HEK293 (cell line): ENCODE measurements around the gene MRPL18.

ENCODE experiments used
- BCL11A ChIP-seq: fragments of 450-650 bp; formaldehyde crosslinking; IDR thresholded peaks from 2 replicates; pipeline ENCODE4 v1.5.1; 2016; ENCODE audit warnings: low read depth, missing biosample characterization, missing genetic modification characterization
- GLIS1 ChIP-seq: fragments of 450-650 bp; formaldehyde crosslinking; IDR thresholded peaks from 2 replicates; pipeline ENCODE4 v1.5.1; 2016; ENCODE audit warnings: missing biosample characterization, missing genetic modification characterization
- KLF10 ChIP-seq: fragments of 450-650 bp; IDR thresholded peaks from 2 replicates; pipeline ENCODE4 v1.5.1; 2018; ENCODE audit warnings: missing biosample characterization, mild to moderate bottlenecking, missing genetic modification characterization
- MZF1 ChIP-seq: fragments of 450-650 bp; formaldehyde crosslinking; IDR thresholded peaks from 2 replicates; pipeline ENCODE4 v1.5.1; 2017; ENCODE audit warnings: missing biosample characterization, missing genetic modification characterization, borderline replicate concordance
- REPIN1 ChIP-seq: fragments of 450-650 bp; formaldehyde crosslinking; IDR thresholded peaks from 2 replicates; pipeline ENCODE4 v1.5.1; 2017; ENCODE audit warnings: missing biosample characterization, missing genetic modification characterization, low read depth
- SCRT1 ChIP-seq: fragments of 450-650 bp; formaldehyde crosslinking; IDR thresholded peaks from 2 replicates; pipeline ENCODE4 v1.5.1; 2016; ENCODE audit warnings: missing biosample characterization, missing genetic modification characterization, borderline replicate concordance
- SP7 ChIP-seq: fragments of 450-650 bp; formaldehyde crosslinking; IDR thresholded peaks from 2 replicates; pipeline ENCODE4 v1.5.1; 2016; ENCODE audit warnings: missing biosample characterization, missing genetic modification characterization
- YY2 ChIP-seq: fragments of 450-650 bp; formaldehyde crosslinking; IDR thresholded peaks from 2 replicates; pipeline ENCODE4 v1.5.1; 2016; ENCODE audit warnings: missing biosample characterization, missing genetic modification characterization
- ZBTB48 ChIP-seq: fragments of 450-650 bp; formaldehyde crosslinking; IDR thresholded peaks from 2 replicates; pipeline ENCODE4 v1.5.1; 2016; ENCODE audit warnings: missing biosample characterization, missing genetic modification characterization
- ZEB2 ChIP-seq: fragments of 450-650 bp; formaldehyde crosslinking; IDR thresholded peaks from 2 replicates; pipeline ENCODE4 v1.5.1; 2016; ENCODE audit warnings: missing biosample characterization, missing genetic modification characterization
- ZFP41 ChIP-seq: fragments of 450-650 bp; formaldehyde crosslinking; IDR thresholded peaks from 2 replicates; pipeline ENCODE4 v1.5.1; 2016; ENCODE audit warnings: missing biosample characterization, missing genetic modification characterization, borderline replicate concordance
- ZFP69B ChIP-seq: fragments of 450-650 bp; formaldehyde crosslinking; IDR thresholded peaks from 2 replicates; pipeline ENCODE4 v1.5.1; 2016; ENCODE audit warnings: missing biosample characterization, missing genetic modification characterization
- ZNF133 ChIP-seq: fragments of 450-650 bp; formaldehyde crosslinking; IDR thresholded peaks from 2 replicates; pipeline ENCODE4 v1.5.1; 2016; ENCODE audit warnings: missing biosample characterization, missing genetic modification characterization
- ZNF155 ChIP-seq: fragments of 450-650 bp; formaldehyde crosslinking; IDR thresholded peaks from 2 replicates; pipeline ENCODE4 v1.5.1; 2016; ENCODE audit warnings: missing biosample characterization, missing genetic modification characterization
- ZNF184 ChIP-seq: fragments of 450-650 bp; IDR thresholded peaks from 2 replicates; pipeline ENCODE4 v1.5.1; 2018; ENCODE audit warnings: missing biosample characterization, mild to moderate bottlenecking, missing genetic modification characterization
- ZNF2 ChIP-seq: fragments of 450-650 bp; formaldehyde crosslinking; IDR thresholded peaks from 2 replicates; pipeline ENCODE4 v1.5.1; 2016; ENCODE audit warnings: missing biosample characterization, missing genetic modification characterization
- ZNF274 ChIP-seq, 2 experiments: fragments of 200-500 bp in 1 of 2; fragments of 450-650 bp in 1 of 2; sonication (Bioruptor generic) in 1 of 2; formaldehyde crosslinking in 1 of 2; IDR thresholded peaks; 2 replicates each; pipeline versions ENCODE4 v1.5.1 to v1.6.1; 2014 to 2016; ENCODE audit warnings: borderline replicate concordance in 1 of 2, inconsistent platforms in 1 of 2, low read length in 1 of 2, missing biosample characterization in 1 of 2, missing genetic modification characterization in 1 of 2
- ZNF350 ChIP-seq: fragments of 450-650 bp; formaldehyde crosslinking; IDR thresholded peaks from 2 replicates; pipeline ENCODE4 v1.5.0; 2017; ENCODE audit warnings: missing biosample characterization, mild to moderate bottlenecking, missing genetic modification characterization
- ZNF391 ChIP-seq: fragments of 450-650 bp; formaldehyde crosslinking; IDR thresholded peaks from 2 replicates; pipeline ENCODE4 v1.5.1; 2016; ENCODE audit warnings: low read depth, missing biosample characterization, missing genetic modification characterization, borderline replicate concordance
- ZNF473 ChIP-seq: fragments of 450-650 bp; formaldehyde crosslinking; IDR thresholded peaks from 2 replicates; pipeline ENCODE4 v1.5.1; 2017; ENCODE audit warnings: missing biosample characterization, missing genetic modification characterization
- ZNF514 ChIP-seq: fragments of 450-650 bp; formaldehyde crosslinking; IDR thresholded peaks from 2 replicates; pipeline ENCODE4 v1.5.1; 2016; ENCODE audit warnings: missing biosample characterization, missing genetic modification characterization
- ZNF555 ChIP-seq: fragments of 450-650 bp; formaldehyde crosslinking; conservative IDR thresholded peaks from 2 replicates; pipeline ENCODE4 v1.5.1; 2017; ENCODE audit warnings: missing biosample characterization, mild to moderate bottlenecking, missing genetic modification characterization, inconsistent platforms
- ZNF560 ChIP-seq: fragments of 450-650 bp; formaldehyde crosslinking; IDR thresholded peaks from 2 replicates; pipeline ENCODE4 v1.5.1; 2017; ENCODE audit warnings: missing biosample characterization, missing genetic modification characterization, borderline replicate concordance
- ZNF701 ChIP-seq: fragments of 450-650 bp; formaldehyde crosslinking; IDR thresholded peaks from 2 replicates; pipeline ENCODE4 v1.5.1; 2016; ENCODE audit warnings: missing biosample characterization, missing genetic modification characterization
- ZNF747 ChIP-seq: fragments of 450-650 bp; formaldehyde crosslinking; IDR thresholded peaks from 2 replicates; pipeline ENCODE4 v1.5.1; 2016; ENCODE audit warnings: missing biosample characterization, missing genetic modification characterization
- ZNF76 ChIP-seq: fragments of 450-650 bp; formaldehyde crosslinking; IDR thresholded peaks from 2 replicates; pipeline ENCODE4; 2016; ENCODE audit warnings: low read depth, missing biosample characterization, missing genetic modification characterization, borderline replicate concordance
- ZNF776 ChIP-seq: fragments of 450-650 bp; formaldehyde crosslinking; IDR thresholded peaks from 2 replicates; pipeline ENCODE4 v1.5.0; 2017; ENCODE audit warnings: missing biosample characterization, missing genetic modification characterization, borderline replicate concordance
- ZNF785 ChIP-seq: fragments of 450-650 bp; formaldehyde crosslinking; IDR thresholded peaks from 2 replicates; pipeline ENCODE4 v1.5.1; 2016; ENCODE audit warnings: missing biosample characterization, missing genetic modification characterization
- TF ChIP-seq, protein P1 (sequence below): fragments of 450-650 bp; formaldehyde crosslinking; IDR thresholded peaks from 2 replicates; pipeline ENCODE4 v1.5.1; 2016; ENCODE audit warnings: missing biosample characterization, missing genetic modification characterization
- TF ChIP-seq, protein P2 (sequence below): fragments of 450-650 bp; formaldehyde crosslinking; IDR thresholded peaks from 2 replicates; pipeline ENCODE4 v1.5.1; 2016; ENCODE audit warnings: missing biosample characterization, missing genetic modification characterization
- TF ChIP-seq, protein P3 (sequence below): fragments of 450-650 bp; formaldehyde crosslinking; IDR thresholded peaks from 2 replicates; pipeline ENCODE4 v1.5.1; 2016; ENCODE audit warnings: missing biosample characterization, missing genetic modification characterization
- TF ChIP-seq, protein P4 (sequence below): fragments of 450-650 bp; formaldehyde crosslinking; IDR thresholded peaks from 2 replicates; pipeline ENCODE4 v1.5.1; 2016; ENCODE audit warnings: missing biosample characterization, missing genetic modification characterization, borderline replicate concordance
- TF ChIP-seq, protein P5 (sequence below): fragments of 450-650 bp; formaldehyde crosslinking; IDR thresholded peaks from 2 replicates; pipeline ENCODE4 v1.5.1; 2016; ENCODE audit warnings: missing biosample characterization, missing genetic modification characterization

The MRPL18 gene

DNA sequence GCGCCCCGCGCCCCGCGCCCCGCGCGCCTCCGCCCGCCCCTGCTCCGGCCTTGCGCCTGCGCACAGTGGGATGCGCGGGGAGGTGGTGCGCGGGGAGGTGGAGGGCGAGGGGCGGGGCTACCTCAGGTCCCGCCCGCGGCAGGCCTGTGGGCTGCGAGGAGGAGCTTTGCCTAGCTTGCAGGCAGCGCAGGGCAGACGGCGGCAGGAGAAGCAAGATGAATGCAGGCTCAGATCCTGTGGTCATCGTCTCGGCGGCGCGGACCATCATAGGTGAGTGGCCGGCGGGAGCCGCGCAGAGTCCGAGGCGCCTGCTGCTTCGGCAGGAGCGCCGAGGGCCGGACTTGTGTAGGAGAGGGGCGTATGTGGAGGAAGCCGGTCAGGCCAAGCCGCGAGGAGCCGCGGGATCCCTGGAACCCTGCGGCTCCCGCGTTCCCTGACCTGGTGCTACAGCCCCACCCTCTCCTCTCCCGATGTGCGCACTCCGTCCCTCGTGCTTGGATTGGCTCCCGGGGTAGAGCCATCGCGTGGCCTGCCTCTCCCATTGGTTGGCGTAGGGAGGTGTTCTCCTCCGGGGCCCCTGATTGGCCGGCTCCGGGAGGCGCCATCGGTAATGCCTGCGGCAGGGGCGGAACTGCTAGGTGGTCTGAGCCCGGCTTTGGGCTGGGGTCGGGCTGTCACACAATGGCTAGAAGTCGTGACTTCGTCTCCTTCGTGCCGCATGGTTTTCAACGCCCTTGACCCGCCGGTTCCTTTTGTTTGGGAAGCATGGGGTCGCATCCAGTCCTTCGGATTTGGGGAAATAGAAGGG is 28.2 kb upstream of the MRPL18 start, which contains the start of gene ACAT2 (continued):
- TF ChIP-seq, protein P1, sequence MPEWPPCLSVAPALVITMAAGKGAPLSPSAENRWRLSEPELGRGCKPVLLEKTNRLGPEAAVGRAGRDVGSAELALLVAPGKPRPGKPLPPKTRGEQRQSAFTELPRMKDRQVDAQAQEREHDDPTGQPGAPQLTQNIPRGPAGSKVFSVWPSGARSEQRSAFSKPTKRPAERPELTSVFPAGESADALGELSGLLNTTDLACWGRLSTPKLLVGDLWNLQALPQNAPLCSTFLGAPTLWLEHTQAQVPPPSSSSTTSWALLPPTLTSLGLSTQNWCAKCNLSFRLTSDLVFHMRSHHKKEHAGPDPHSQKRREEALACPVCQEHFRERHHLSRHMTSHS (tag by site-specific recombination), result no peak
- no peak for TF ChIP-seq ZNF747
- TF ChIP-seq, protein P2, sequence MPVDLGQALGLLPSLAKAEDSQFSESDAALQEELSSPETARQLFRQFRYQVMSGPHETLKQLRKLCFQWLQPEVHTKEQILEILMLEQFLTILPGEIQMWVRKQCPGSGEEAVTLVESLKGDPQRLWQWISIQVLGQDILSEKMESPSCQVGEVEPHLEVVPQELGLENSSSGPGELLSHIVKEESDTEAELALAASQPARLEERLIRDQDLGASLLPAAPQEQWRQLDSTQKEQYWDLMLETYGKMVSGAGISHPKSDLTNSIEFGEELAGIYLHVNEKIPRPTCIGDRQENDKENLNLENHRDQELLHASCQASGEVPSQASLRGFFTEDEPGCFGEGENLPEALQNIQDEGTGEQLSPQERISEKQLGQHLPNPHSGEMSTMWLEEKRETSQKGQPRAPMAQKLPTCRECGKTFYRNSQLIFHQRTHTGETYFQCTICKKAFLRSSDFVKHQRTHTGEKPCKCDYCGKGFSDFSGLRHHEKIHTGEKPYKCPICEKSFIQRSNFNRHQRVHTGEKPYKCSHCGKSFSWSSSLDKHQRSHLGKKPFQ (tag by site-specific recombination), result no peak
- no peak for TF ChIP-seq ZNF555 (tag by site-specific recombination)
- TF ChIP-seq, protein P3, sequence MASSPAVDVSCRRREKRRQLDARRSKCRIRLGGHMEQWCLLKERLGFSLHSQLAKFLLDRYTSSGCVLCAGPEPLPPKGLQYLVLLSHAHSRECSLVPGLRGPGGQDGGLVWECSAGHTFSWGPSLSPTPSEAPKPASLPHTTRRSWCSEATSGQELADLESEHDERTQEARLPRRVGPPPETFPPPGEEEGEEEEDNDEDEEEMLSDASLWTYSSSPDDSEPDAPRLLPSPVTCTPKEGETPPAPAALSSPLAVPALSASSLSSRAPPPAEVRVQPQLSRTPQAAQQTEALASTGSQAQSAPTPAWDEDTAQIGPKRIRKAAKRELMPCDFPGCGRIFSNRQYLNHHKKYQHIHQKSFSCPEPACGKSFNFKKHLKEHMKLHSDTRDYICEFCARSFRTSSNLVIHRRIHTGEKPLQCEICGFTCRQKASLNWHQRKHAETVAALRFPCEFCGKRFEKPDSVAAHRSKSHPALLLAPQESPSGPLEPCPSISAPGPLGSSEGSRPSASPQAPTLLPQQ (tag by site-specific recombination), result peak; percentile 84
- TF ChIP-seq, protein P4, sequence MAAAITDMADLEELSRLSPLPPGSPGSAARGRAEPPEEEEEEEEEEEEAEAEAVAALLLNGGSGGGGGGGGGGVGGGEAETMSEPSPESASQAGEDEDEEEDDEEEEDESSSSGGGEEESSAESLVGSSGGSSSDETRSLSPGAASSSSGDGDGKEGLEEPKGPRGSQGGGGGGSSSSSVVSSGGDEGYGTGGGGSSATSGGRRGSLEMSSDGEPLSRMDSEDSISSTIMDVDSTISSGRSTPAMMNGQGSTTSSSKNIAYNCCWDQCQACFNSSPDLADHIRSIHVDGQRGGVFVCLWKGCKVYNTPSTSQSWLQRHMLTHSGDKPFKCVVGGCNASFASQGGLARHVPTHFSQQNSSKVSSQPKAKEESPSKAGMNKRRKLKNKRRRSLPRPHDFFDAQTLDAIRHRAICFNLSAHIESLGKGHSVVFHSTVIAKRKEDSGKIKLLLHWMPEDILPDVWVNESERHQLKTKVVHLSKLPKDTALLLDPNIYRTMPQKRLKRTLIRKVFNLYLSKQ (tag by site-specific recombination), result no peak
- peak; percentile 63 for TF ChIP-seq GLIS1 (tag by site-specific recombination)
- TF ChIP-seq REPIN1 (tag by site-specific recombination), result peak; percentile 95
- peak; percentile 91 for TF ChIP-seq ZNF391 (tag by site-specific recombination)
- peak; percentile 80; the same call in 1 of the 2 replicates for TF ChIP-seq ZNF76 (tag by site-specific recombination)
- no peak for TF ChIP-seq ZNF350 (tag by site-specific recombination)
- TF ChIP-seq KLF10 (tag by site-specific recombination), result peak; percentile 95
- no peak for TF ChIP-seq SCRT1 (tag by site-specific recombination)
- TF ChIP-seq ZNF184 (tag by site-specific recombination), result peak; percentile 18; the same call in 1 of the 2 replicates
- no peak for TF ChIP-seq ZNF274 (IDR thresholded peaks at IDR 0.05; ENCODE audit: low read length)
- TF ChIP-seq ZNF274 (tag by site-specific recombination; IDR thresholded peaks at IDR 0.05; ENCODE audit: borderline replicate concordance), result no peak
- TF ChIP-seq ZNF2 (tag by site-specific recombination), result peak; percentile 91
- no peak; the same call in 1 of the 2 replicates for TF ChIP-seq MZF1 (tag by site-specific recombination)
- peak; percentile 80; the same call in 1 of the 2 replicates for TF ChIP-seq ZFP69B (tag by site-specific recombination)
- TF ChIP-seq ZBTB48, result peak; percentile 99
- TF ChIP-seq, protein P5, sequence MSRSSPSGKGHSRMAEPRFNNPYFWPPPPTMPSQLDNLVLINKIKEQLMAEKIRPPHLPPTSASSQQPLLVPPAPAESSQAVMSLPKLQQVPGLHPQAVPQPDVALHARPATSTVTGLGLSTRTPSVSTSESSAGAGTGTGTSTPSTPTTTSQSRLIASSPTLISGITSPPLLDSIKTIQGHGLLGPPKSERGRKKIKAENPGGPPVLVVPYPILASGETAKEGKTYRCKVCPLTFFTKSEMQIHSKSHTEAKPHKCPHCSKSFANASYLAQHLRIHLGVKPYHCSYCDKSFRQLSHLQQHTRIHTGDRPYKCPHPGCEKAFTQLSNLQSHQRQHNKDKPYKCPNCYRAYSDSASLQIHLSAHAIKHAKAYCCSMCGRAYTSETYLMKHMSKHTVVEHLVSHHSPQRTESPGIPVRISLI (tag by site-specific recombination), result no peak
- no peak for TF ChIP-seq ZNF701 (tag by site-specific recombination)
- no peak for TF ChIP-seq ZNF776
- no peak for TF ChIP-seq ZNF514 (tag by site-specific recombination)
- peak; percentile 91 for TF ChIP-seq ZEB2 (tag by site-specific recombination)
- no peak for TF ChIP-seq ZNF155 (tag by site-specific recombination)
- TF ChIP-seq BCL11A (tag by site-specific recombination), result peak; percentile 88
- no peak for TF ChIP-seq ZFP41 (tag by site-specific recombination)
- no peak for TF ChIP-seq ZNF133
- no peak for TF ChIP-seq ZNF560 (tag by site-specific recombination)
- no peak for TF ChIP-seq ZNF785 (tag by site-specific recombination)
- peak; percentile 91 for TF ChIP-seq SP7 (tag by site-specific recombination)
- TF ChIP-seq YY2 (tag by site-specific recombination), result no peak
- TF ChIP-seq ZNF473 (tag by site-specific recombination), result no peak
